Transverse colon (tissue), 4 donors: Measurements from ENCODE around the gene KRTAP19-7.

ENCODE experiments used
- POLR2A ChIP-seq: fragments of 450-650 bp; IDR thresholded peaks from one replicate; pipeline ENCODE4 v1.6.1; 2016; ENCODE audit warnings: antibody characterized with exemption, mild to moderate bottlenecking, moderate library complexity
- POLR2AphosphoS5 ChIP-seq, 3 donors: sonication (generic); formaldehyde crosslinking; IDR thresholded peaks; one replicate each; pipeline ENCODE4 v1.6.1; 2016; ENCODE audit warnings: antibody characterized with exemption in 3 of 3
- TF ChIP-seq, protein P1 (sequence below), 5 experiments: fragments of 200-600 bp in 3 of 5; fragments of 450-650 bp in 2 of 5; sonication (generic) in 3 of 5; IDR thresholded peaks; 1 replicate in 2 of 5; 2 replicates in 3 of 5; pipeline ENCODE4 v1.5.1; 2016 to 2017; ENCODE audit warnings: antibody characterized with exemption in 5 of 5, inconsistent platforms in 3 of 5, mild to moderate bottlenecking in 2 of 5, moderate library complexity in 1 of 5

DNA sequence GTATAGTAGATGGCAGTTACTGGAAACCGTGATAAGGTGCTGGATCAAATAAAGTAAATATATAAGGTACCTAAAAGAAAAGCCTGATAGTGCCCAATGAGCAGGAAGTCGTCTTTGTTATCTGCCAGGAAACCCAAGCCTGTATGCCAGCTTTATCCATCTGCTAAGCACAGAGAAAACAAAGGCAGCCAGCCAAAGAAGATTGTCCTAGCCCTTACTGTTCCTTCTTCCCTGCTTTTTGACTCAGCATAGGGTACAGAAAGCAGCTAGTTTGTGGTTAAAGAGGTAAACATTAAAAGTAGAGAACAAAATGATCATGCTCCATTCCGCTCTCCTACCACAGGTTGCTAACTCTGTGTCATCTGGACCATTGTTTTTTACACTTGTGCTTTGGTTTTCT, 19.0 kb upstream of the KRTAP19-7 start:
- TF ChIP-seq POLR2AphosphoS5 (IDR thresholded peaks at IDR 0.05): no peak
- TF ChIP-seq POLR2A: no peak
- TF ChIP-seq, protein P1, sequence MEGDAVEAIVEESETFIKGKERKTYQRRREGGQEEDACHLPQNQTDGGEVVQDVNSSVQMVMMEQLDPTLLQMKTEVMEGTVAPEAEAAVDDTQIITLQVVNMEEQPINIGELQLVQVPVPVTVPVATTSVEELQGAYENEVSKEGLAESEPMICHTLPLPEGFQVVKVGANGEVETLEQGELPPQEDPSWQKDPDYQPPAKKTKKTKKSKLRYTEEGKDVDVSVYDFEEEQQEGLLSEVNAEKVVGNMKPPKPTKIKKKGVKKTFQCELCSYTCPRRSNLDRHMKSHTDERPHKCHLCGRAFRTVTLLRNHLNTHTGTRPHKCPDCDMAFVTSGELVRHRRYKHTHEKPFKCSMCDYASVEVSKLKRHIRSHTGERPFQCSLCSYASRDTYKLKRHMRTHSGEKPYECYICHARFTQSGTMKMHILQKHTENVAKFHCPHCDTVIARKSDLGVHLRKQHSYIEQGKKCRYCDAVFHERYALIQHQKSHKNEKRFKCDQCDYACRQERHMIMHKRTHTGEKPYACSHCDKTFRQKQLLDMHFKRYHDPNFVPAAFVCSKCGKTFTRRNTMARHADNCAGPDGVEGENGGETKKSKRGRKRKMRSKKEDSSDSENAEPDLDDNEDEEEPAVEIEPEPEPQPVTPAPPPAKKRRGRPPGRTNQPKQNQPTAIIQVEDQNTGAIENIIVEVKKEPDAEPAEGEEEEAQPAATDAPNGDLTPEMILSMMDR (IDR thresholded peaks at IDR 0.05): no peak
